CD4-positive, alpha-beta T cell treated with Interleukin-2 at 100 ng/mL for 4 hours (primary cell): ENCODE data around the gene ENTPD8.
"Not testable (repeated sequence)": the region's sequence is repeated elsewhere in the genome, so short reads cannot be mapped to it uniquely, and the experiment has no call there.

Source experiments
- DNase-seq: peaks from one replicate; pipeline ENCODE4 v3.0.0-alpha.2; 2020; ENCODE audit warnings: low spot score

The ENTPD8 gene

GRCh38 chr9:137411645-137412380 lies 29.3 kb downstream of the ENTPD8 start:
- DNase-seq = peak; percentile 51

- no peak for DNase-seq
These were observed 29.9 kb downstream of the ENTPD8 start for GRCh38 chr9:137411260-137411644.

- DNase-seq = no peak
These were observed 30.3 kb downstream of the ENTPD8 start for GRCh38 chr9:137410891-137411249.

- DNase-seq = not testable (repeated sequence)
These were observed 30.8 kb downstream of the ENTPD8 start for GRCh38 chr9:137410236-137410890.

DNA sequence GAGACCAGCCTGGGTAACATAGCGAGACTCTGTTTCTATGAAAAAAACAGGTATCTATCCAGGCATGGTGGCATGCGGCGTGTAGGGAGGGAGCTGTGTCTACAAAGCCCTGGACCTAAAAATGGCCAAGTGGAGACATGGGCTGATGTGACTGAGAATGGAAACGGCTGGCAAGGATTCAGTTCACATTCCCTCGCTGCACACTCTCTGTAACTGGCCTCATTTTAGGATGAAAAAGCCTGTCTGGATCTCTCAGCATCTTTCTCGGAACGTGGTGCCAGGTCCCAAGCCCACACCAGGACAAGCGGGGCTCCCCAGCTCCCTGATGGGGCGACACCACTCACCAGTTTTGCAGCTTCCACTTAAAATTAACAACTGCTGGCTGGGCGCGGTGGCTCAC lies 31.6 kb downstream of the ENTPD8 start:
- DNase-seq = no peak

DNA sequence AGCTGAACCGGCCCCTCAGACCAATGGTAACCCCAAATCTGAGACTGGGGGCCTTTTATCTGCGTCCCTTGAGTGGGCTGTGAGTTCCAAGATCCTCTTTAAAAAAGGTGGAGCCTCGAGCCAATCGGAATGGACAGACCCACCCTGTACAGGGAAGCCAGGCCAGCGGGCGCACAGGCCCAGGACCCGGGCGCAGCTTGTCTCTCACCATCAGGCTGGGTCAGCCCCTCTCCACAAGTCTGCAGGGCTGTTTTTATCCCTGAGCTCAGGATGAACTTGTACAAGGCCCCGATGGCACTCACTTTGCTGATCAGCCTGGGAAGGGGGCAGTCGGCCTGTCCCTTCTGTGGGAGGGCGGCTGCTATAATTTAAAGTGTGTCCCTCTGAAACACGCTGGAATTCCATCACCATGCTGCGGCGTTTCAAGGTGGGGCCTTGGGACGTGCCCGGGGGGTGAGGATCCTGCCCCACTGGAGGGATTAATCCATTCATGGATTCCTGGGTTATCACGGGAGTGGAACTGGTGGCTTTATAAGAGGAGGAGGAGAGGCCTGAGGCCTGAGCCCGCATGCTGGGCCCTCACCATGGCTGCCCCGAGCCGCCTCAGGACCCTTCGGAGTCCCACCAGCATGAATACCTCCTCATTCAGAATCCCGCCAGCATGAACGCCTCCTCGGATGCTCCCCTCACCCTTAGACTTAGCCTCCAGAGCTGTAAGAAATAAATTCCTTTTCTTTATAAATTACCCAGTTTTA lies 32.3 kb downstream of the ENTPD8 start:
- DNase-seq = no peak

DNA sequence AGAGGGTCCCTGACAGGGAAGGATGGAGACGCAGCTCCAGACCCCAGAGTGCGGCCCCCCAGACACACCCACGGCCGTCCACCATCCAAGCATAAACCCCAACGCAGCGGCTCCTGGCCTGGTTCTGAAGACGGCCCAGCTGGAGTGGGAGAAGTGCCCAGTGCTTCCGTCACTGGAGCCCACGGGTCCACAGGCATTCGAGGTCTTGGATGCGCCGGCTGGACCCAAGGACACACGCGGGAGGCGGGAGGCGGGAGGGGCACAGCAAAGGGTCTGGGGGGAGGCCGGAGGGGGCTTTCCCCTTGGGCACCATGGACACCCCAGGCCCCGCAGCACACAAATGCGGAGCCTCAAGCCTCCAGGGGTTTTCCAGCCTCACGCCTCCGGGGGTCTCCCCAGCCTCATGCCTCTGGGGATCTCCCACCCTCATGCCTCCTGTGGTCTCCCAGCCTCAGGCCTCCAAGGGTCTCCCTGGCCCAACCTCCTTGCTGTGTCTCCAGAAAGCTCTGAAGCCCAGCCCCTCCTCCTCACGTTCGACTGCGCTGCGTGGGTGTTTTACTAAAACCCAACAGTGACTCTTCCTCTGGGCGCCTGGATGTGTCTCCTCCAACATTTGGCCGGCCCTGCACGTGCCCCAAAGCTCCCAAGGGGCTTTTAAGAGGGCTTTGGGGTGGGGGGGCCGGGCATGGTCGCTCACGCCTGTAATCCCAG lies 33.4 kb downstream of the ENTPD8 start:
- no peak for DNase-seq

- DNase-seq = peak; percentile 57
These were observed 34.1 kb downstream of the ENTPD8 start for GRCh38 chr9:137406876-137407589.

DNA sequence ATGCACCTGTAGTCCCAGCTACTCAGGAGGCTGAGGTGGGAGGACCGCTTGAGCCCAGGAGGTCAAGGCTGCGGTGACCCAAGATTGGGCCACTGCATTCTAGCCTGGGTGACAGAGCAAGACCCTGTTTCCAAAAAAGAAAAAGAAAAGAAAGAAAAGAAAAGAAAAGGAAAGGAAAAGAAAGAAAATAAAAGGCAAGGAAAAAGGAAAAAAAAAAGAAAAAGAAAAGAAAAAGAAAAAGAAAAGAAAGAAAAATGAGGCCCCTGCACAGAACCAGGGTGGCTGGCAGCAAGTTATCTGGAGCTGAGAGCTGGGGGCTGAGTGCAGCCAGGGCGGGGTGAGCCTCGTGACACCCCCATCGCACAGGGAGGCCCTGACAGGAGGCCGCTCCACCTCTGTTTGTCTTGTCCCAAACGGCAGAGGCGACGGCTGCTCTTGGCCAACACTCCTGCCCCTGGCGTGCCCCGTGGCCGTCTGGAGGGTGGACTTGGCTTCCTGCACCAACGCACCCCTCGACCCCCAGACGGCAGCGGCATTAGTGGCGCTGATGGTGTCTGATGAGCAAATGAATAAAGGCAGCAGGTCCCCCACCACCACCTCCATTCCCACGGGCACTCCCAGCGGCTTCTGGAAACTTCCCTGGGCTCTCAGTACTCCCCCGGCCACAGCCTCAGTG lies 34.9 kb downstream of the ENTPD8 start:
- DNase-seq = no peak

- DNase-seq = no peak
These were observed 35.5 kb downstream of the ENTPD8 start for GRCh38 chr9:137405677-137406081.

DNA sequence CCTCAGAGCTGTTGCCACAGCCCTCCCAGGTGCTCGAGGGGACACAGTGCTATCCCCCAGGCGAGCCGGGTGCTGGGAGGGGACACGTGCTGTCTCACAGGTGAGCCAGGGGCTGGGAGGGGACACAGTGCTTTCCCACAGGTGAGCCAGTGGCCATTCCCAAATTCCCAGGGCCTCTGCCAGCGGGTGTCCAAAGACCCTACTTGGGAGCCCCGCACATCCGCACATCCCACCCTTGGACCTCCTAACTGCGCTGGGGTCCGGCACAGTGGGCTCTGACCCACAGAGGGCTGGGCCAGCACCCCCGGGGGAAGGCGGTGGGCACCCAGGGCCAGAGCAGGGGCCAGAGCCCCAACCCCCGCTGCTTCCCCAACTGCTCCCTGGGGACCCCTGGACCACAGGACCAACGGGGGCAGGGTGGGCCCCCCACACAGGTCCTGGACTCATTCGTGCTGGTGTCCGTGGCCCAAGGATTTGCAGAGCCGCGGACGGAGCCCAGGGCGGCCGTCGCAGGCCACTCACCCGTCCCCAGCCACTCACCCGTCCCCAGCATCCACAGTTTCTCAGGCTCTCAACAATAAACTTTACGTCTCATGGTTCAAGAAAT lies 36.1 kb downstream of the ENTPD8 start:
- DNase-seq = no peak

DNA sequence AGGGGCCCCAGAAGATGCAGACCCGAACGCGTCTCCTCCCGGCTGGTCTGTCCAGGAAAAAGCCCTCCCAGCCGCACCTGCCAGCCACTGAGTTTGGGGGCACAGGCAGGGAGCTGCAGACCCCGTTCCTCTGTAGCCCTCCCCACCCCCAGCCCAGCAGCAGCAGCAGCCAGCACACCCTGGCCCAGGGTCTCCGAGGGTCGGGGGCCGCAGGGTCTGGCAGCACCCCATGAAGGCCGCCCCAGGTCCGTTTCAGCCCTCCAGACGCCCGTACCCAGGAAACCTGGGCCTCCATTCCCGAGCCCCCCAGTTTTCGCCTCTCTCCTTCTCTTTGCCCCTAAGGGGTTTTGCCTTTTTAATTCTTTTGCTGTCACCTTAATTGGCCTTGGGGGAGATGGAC lies 37.9 kb downstream of the ENTPD8 start:
- no peak for DNase-seq

DNA sequence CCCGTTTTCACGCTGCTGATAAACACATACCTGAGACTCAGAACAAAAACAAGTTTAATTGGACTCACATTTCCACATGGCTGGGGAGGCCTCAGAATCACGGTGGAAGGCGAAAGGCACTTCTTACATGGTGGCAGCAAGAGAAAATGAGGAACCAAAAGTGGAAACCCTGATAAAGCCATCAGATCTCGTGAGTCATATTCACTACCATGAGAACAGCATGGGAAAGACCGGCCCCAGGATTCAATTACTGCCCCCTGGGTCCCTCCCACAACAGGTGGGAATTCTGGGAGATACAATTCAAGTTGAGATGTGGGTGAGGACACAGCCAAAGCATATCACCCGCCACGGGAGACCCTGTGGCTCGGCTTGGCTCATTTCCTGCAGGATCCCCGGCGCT lies 38.4 kb downstream of the ENTPD8 start:
- DNase-seq = no peak

DNA sequence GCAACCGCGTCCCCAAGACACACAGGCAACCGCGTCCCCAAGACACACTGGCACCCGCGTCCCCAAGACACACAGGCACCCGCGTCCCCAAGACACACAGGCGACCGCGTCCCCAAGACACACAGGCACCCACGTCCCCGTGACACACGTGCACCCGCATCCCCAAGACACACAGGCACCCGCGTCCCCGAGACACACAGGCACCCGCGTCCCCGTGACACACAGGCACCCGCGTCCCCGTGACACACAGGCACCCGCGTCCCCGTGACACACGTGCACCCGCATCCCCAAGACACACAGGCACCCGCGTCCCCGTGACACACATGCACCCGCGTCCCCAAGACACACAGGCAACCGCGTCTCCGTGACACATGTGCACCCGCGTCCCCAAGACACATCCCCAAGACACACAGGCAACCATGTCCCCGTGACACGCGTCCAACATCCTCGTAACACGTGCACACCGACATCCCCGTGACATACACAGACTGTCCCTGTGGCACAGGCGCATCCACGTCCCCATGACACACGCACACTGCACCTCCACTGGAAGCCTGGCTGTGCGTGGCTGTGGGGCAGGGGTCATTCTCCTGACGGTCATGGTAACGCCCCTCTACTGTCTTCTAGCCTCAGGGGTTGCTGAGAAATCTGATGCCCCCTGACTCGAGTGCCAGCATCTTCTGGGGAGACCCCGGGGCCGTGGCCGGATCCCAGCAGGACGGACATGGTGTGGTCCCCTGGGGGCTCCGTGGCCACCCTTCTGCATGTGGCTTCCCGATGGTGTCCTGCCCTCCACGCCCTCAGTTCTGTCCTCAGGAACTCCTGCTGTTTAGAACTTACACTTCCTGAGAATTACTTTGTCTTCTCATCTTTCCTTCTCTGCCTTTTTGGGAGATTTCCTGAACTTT lies 42.3 kb downstream of the ENTPD8 start:
- DNase-seq = no peak

DNA sequence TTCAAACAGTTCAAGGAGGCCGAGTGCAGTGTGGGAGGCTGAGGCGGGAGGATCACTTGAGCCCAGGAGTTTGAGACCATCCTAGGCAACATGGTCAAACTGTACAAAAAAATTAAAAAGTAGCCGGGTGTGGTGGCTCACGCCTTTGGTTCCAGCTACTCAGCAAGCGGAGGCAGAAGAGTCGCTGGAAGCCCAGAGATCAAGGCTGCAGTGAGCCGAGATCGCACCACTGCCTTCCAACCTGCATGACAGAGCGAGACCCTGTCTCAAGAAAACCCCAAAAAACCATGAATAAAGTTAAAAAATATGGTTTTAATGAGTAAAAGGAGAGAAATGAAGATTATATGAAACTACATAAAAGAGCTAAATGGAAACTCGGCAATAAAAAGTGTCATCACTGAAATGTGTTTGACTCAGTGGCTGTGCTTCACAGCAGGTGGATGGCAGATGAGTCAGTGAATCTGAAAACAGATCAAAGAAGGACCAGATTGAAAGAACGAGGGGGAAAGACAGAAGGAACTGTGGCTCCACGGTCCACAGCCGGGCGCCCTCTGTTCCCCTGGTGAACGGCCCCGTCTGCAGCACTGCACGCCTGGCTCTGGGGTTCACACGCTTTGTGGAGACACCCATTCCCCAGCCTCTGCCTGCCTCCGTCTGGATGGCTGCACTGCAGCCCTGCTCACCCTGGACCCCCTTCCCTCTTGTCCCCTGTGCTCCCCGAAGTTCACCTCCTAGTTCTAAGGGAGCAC lies 43.3 kb downstream of the ENTPD8 start:
- peak; percentile 4 for DNase-seq

GRCh38 chr9:137396634-137397367 lies 44.4 kb downstream of the ENTPD8 start:
- no peak for DNase-seq

DNA sequence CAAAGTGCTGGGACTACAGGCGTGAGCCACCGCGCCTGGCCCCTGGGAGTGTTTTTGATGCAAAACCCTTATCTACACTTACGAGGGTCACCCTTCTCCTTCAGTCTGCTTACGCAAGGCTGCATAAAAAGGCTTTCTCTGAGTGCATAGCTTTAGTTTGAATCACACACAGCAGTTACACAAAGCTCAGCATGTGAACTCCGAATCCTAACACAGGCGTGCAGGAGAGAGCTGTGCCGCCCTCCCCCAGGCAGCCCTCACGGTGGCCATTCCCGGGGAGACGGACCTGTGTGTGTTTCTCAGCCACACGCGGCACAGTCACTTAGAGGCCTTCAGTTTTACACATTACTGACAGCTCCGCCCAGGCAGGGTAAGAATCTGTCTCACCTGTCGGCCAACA lies 44.9 kb downstream of the ENTPD8 start:
- no peak for DNase-seq

GRCh38 chr9:137395666-137396010 lies 45.5 kb downstream of the ENTPD8 start:
- DNase-seq = no peak
